Measurements from ENCODE around the gene PATL1. TPM values are rescaled to one million over a fixed set of nuclear protein-coding genes. Genes with fewer than 3 reads are reported as not detected.

The PATL1 gene
- total RNA-seq, 2 donors from 2014 or later = 6.5 to 9.6 TPM

GRCh38 chr11:59680287-59681154, 11.7 kb upstream of the PATL1 start:
- Histone ChIP-seq H3K27ac (no peak overlapping the region), H3K27me3 (no peaks in the 10 kb centered on the region), H3K36me3 (replicated peaks in 1 of 2; ENCODE audit: insufficient read depth in 1 of 2, low read depth in 2 of 2) (no peaks in the 10 kb centered on the region), H3K9me3 (no peaks in the 10 kb centered on the region), H3K4me1 (peaks cover 7% of the 10 kb centered on the region), H3K4me3 (no peak overlapping the region)
- DNase-seq = peak; percentile 70 to 81 (median 76)
- TF ChIP-seq CTCF (IDR thresholded peaks at IDR 0.05) (peak; percentile 51 to 85 (median 76)), POLR2A (IDR thresholded peaks at IDR 0.05) (no peak)
- peak; percentile 89 for ATAC-seq
- intact Hi-C loops (cut with DNase I) = no loop called here
- 37 to 44% methylated on average over 1 of the region's 1 CpG for WGBS, 2 donors

- Histone ChIP-seq H3K27ac (no peak overlapping the region), H3K27me3 (no peaks in the 10 kb centered on the region), H3K9me3 (no peaks in the 10 kb centered on the region), H3K4me3 (no peak overlapping the region), H3K4me1 (peaks cover 7% of the 10 kb centered on the region), H3K36me3 (replicated peaks in 1 of 2; ENCODE audit: insufficient read depth in 1 of 2, low read depth in 2 of 2) (no peaks in the 10 kb centered on the region)
- DNase-seq (no peak), ATAC-seq (no peak)
- intact Hi-C loops (cut with DNase I) = loop anchor here (5.0 kb wide), 1 partner anchor 137 kb away; no protein-coding TSS in a partner anchor
- TF ChIP-seq POLR2A (IDR thresholded peaks at IDR 0.05) (no peak), CTCF (IDR thresholded peaks at IDR 0.05) (no peak)
These were observed 10.5 kb upstream of the PATL1 start for GRCh38 chr11:59679347-59679746.

GRCh38 chr11:59678813-59679165, 10.0 kb upstream of the PATL1 start:
- Histone ChIP-seq H3K4me1 (peaks cover 7% of the 10 kb centered on the region), H3K4me3 (no peak overlapping the region), H3K9me3 (no peaks in the 10 kb centered on the region), H3K27me3 (no peaks in the 10 kb centered on the region), H3K27ac (no peak overlapping the region), H3K36me3 (replicated peaks in 1 of 2; ENCODE audit: insufficient read depth in 1 of 2, low read depth in 2 of 2) (no peaks in the 10 kb centered on the region)
- ATAC-seq (no peak), DNase-seq (no peak)
- TF ChIP-seq POLR2A (IDR thresholded peaks at IDR 0.05) (no peak), CTCF (IDR thresholded peaks at IDR 0.05) (no peak)
- WGBS, 2 donors = 86 to 91% methylated on average over 3 of the region's 3 CpGs
- intact Hi-C loops (cut with DNase I) = loop anchor here (5.0 kb wide), 1 partner anchor 136 kb away; no protein-coding TSS in a partner anchor

GRCh38 chr11:59678118-59678812, 9.4 kb upstream of the PATL1 start:
- Histone ChIP-seq H3K27me3 (no peaks in the 10 kb centered on the region), H3K4me1 (peaks cover 7% of the 10 kb centered on the region), H3K4me3 (no peak overlapping the region), H3K36me3 (replicated peaks in 1 of 2; ENCODE audit: insufficient read depth in 1 of 2, low read depth in 2 of 2) (no peaks in the 10 kb centered on the region), H3K9me3 (no peaks in the 10 kb centered on the region), H3K27ac (no peak overlapping the region)
- intact Hi-C loops (cut with DNase I) = loop anchor here (5.0 kb wide), 1 partner anchor 136 kb away; no protein-coding TSS in a partner anchor
- no peak for ATAC-seq
- TF ChIP-seq CTCF (IDR thresholded peaks at IDR 0.05) = no peak
- no peak for TF ChIP-seq POLR2A (IDR thresholded peaks at IDR 0.05)
- no peak for DNase-seq
- 78 to 84% methylated on average over 2 of the region's 2 CpGs for WGBS, 2 donors

Data from body of pancreas (tissue), 4 donors.